GM18861 (cell line): Measurements from ENCODE around the gene KIF16B.

ENCODE experiments used
- ATAC-seq: cut with Tn5 transposase; IDR thresholded peaks from one replicate; pipeline ENCODE4 v1.9.1; 2021; ENCODE audit not compliant: unreplicated experiment

Gene KIF16B

GRCh38 chr20:16364320-16364687 is 208.9 kb downstream of the KIF16B start:
- ATAC-seq, result no peak

- no peak for ATAC-seq
Observed at GRCh38 chr20:16363506-16364319, 209.5 kb downstream of the KIF16B start.

- ATAC-seq, result no peak
Observed at GRCh38 chr20:16362642-16363041, 210.6 kb downstream of the KIF16B start.

- no peak for ATAC-seq
Observed at GRCh38 chr20:16360668-16361067, 212.6 kb downstream of the KIF16B start.

- ATAC-seq, result no peak
Observed at GRCh38 chr20:16353417-16353781, 219.8 kb downstream of the KIF16B start.

GRCh38 chr20:16352751-16353416 is 220.4 kb downstream of the KIF16B start:
- no peak for ATAC-seq

GRCh38 chr20:16352321-16352720 is 220.9 kb downstream of the KIF16B start:
- no peak for ATAC-seq

GRCh38 chr20:16351415-16351814 is 221.8 kb downstream of the KIF16B start:
- no peak for ATAC-seq

- ATAC-seq, result no peak
Observed at GRCh38 chr20:16350465-16350864, 222.8 kb downstream of the KIF16B start.

GRCh38 chr20:16349523-16350260 is 223.6 kb downstream of the KIF16B start:
- no peak for ATAC-seq

- ATAC-seq, result no peak
Observed at GRCh38 chr20:16346956-16347355, 226.3 kb downstream of the KIF16B start.

- no peak for ATAC-seq
Observed at GRCh38 chr20:16337707-16338106, 235.5 kb downstream of the KIF16B start.

GRCh38 chr20:16327606-16328005 is 245.6 kb downstream of the KIF16B start:
- ATAC-seq, result no peak

- ATAC-seq, result no peak
Observed at GRCh38 chr20:16321291-16321690, 252.0 kb downstream of the KIF16B start.

- no peak for ATAC-seq
Observed at GRCh38 chr20:16317445-16318362, 255.5 kb downstream of the KIF16B start.

- ATAC-seq, result no peak
Observed at GRCh38 chr20:16316513-16316912, 256.7 kb downstream of the KIF16B start.

- no peak for ATAC-seq
Observed at GRCh38 chr20:16314748-16315159, 258.5 kb downstream of the KIF16B start.

- ATAC-seq, result peak; percentile 72
Observed at GRCh38 chr20:16314320-16314719, 258.9 kb downstream of the KIF16B start.

GRCh38 chr20:16313917-16314316 is 259.3 kb downstream of the KIF16B start:
- ATAC-seq, result peak; percentile 38

- no peak for ATAC-seq
Observed at GRCh38 chr20:16312998-16313397, 260.2 kb downstream of the KIF16B start.

- ATAC-seq, result no peak
Observed at GRCh38 chr20:16311756-16312155, 261.5 kb downstream of the KIF16B start.
